GM12878 (cell line): ENCODE results near the gene TRIP11. TPM values are rescaled to one million over a fixed set of nuclear protein-coding genes. Genes with fewer than 3 reads are reported as not detected.

Experiments
- ATF2 ChIP-seq: IDR thresholded peaks from 2 replicates; pipeline ENCODE4 v1.6.1; 2012; ENCODE audit warnings: low read length, inconsistent platforms
- ATF3 ChIP-seq: IDR thresholded peaks from 2 replicates; pipeline ENCODE4 v1.6.1; 2011; ENCODE audit warnings: low read depth, mild to moderate bottlenecking, low read length, moderate library complexity, borderline replicate concordance; ENCODE audit errors: extremely low read depth
- E4F1 ChIP-seq: fragments of 450-650 bp; IDR thresholded peaks from 2 replicates; pipeline ENCODE4 v1.6.1; 2018; ENCODE audit warnings: borderline replicate concordance, mild to moderate bottlenecking; ENCODE audit not compliant: partially characterized antibody
- MEF2A ChIP-seq: IDR thresholded peaks from 2 replicates; pipeline ENCODE4 v1.6.1; 2011; ENCODE audit warnings: low read depth, mild to moderate bottlenecking, low read length, moderate library complexity; ENCODE audit not compliant: insufficient read depth
- PBX3 ChIP-seq: IDR thresholded peaks from 2 replicates; pipeline ENCODE4 v1.6.1; 2011; ENCODE audit warnings: mild to moderate bottlenecking, low read depth, low read length, moderate library complexity; ENCODE audit not compliant: insufficient replicate concordance
- ZNF24 ChIP-seq: fragments of 450-650 bp; IDR thresholded peaks from 2 replicates; pipeline ENCODE4 v1.6.1; 2017; ENCODE audit warnings: antibody characterized with exemption, mild to moderate bottlenecking
- polyA plus RNA-seq, 11 experiments: library from polyadenylated mRNA; depleted of rRNA in 4 of 11; unstranded in 6 of 11; stranded (reverse) in 5 of 11; fragments of >200 nt; fragmentation: Nextera tagmentation in 4 of 11; fragmentation: Illumina TruSeq in 1 of 11; extraction: Ambion mirVana in 4 of 11; extraction: Trizol in 1 of 11; gene quantifications; 1 replicate in 1 of 11; 2 replicates in 10 of 11; pipeline versions ENCODE4 v1.2.1 to v1.2.3, GENCODE V29; 2011 to 2016; ENCODE audit warnings: inconsistent platforms in 2 of 11, missing spikeins in 2 of 11, low read depth in 1 of 11
- total RNA-seq, 4 experiments: library from RNA; depleted of rRNA in 3 of 4; stranded (reverse); fragments of >200 nt in 3 of 4; fragmentation: Illumina TruSeq in 1 of 4; extraction: Trizol in 1 of 4; gene quantifications; 2 replicates each; pipeline versions ENCODE4 v1.2.1 to v1.2.3, GENCODE V29; 2013 to 2021

The TRIP11 gene
- total and polyA plus RNA-seq, 10 of the 15 experiments (the other 5 are each of a cell fraction or from before 2014, with no cell fraction given) = 5.3 to 46.1 (median 19.9) TPM

- TF ChIP-seq ATF3 (no peak), ATF2 (peak; percentile 48), PBX3 (peak; percentile 60), MEF2A (0 out of 2 replicates have a peak, but pooled peaks have one; percentile 37), ZNF24 (no peak), E4F1 (no peak)
Measured at GRCh38 chr14:92039063-92039718, 668 bp downstream of the TRIP11 start (continued).
